ENCODE results near the gene MCOLN1. TPM values are rescaled to one million over a fixed set of nuclear protein-coding genes. Genes with fewer than 3 reads are reported as not detected.

Gene MCOLN1
- total and polyA plus RNA-seq, 2 of the 8 experiments (the other 6 are each of a cell fraction or from before 2014, with no cell fraction given): 19.1 to 40.0 TPM

DNA sequence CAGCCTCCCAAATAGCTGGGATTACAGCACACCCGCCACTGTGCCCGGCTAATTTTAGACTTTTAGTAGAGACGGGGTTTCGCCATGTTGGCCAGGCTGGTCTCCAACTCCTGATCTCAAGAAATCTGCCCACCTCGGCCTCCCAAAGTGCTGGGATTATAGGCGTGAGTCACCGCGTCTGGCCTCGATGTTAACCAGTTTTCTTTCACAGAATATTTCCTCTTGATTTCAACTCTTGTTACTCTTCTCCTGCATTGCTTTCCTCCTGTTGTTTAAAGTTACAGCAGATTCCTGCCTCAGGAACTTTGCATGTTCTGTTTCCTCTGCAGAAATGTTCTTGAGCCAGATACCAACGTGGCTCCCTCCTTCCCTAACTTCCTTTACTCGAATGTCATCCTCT lies 29.9 kb upstream of the MCOLN1 start:
- Histone ChIP-seq H3K23me2 (ENCODE audit: low read depth, low read length) (0 out of 2 replicates have a peak, but pooled peaks cover 2% of the 10 kb centered on the region), H2BK120ac (replicated peaks; ENCODE audit: low read depth, low read length) (no peak overlapping the region), H2AK5ac (ENCODE audit: low read depth, low read length) (no peak overlapping the region), H3K27me3 (replicated peaks in 1 of 4; ENCODE audit: control insufficient read depth in 3 of 4, extremely low read depth in 1 of 4, insufficient read depth in 3 of 4, low read length in 3 of 4) (peaks cover 0 to 3% (median 0%) of the 10 kb centered on the region in 4 experiments; a peak in 1 of 7 replicates), H3K4me2 (ENCODE audit: insufficient read depth in 1 of 2, low read depth in 2 of 2, low read length in 2 of 2) (no peak overlapping the region), H3K9me3 (ENCODE audit: insufficient read depth in 2 of 2, low read depth in 1 of 2, low read length in 1 of 2) (no peaks in the 10 kb centered on the region), H4K91ac (replicated peaks; ENCODE audit: insufficient read length, low read length) (no peak overlapping the region), H3K4me3 (ENCODE audit: extremely low read depth in 1 of 4, insufficient read depth in 2 of 4, low read depth in 3 of 4, low read length in 4 of 4) (no peak overlapping the region), H2BK5ac (ENCODE audit: low read depth, low read length) (no peak overlapping the region), H3K18ac (ENCODE audit: extremely low read depth, low read length) (no peak overlapping the region), H2BK12ac (ENCODE audit: low read depth, low read length) (no peak overlapping the region), H4K5ac (ENCODE audit: insufficient read length, low read depth, low read length) (no peak overlapping the region), H3K79me1 (ENCODE audit: low read depth, low read length) (no peaks in the 10 kb centered on the region), H3K4ac (replicated peaks; ENCODE audit: insufficient read length, low read depth, low read length) (no peak overlapping the region), H3K9ac (replicated peaks in 1 of 4; ENCODE audit: extremely low read depth in 1 of 4, low read depth in 3 of 4, low read length in 3 of 4) (no peak overlapping the region), H2BK20ac (ENCODE audit: low read length) (no peak overlapping the region), H3K27ac (ENCODE audit: low read depth, low read length) (no peak overlapping the region), H3K4me1 (replicated peaks in 1 of 4; ENCODE audit: control insufficient read depth in 3 of 4, insufficient read depth in 4 of 4, low read length in 3 of 4) (peaks cover 3 to 5% (median 4%) of the 10 kb centered on the region in 4 experiments; a peak in 6 of 7 replicates), H3K56ac (replicated peaks; ENCODE audit: insufficient read length, low read depth, low read length) (no peak overlapping the region), H3K36me3 (ENCODE audit: control insufficient read depth in 2 of 4, insufficient read depth in 4 of 4, low read length in 3 of 4) (no peaks in the 10 kb centered on the region), H2BK15ac (ENCODE audit: low read length) (no peak overlapping the region), H3K14ac (ENCODE audit: insufficient read length) (no peak overlapping the region), H2AFZ (ENCODE audit: low read length) (no peak overlapping the region), H3K79me2 (ENCODE audit: control insufficient read depth in 1 of 2, insufficient read depth in 2 of 2, low read length in 2 of 2) (no peaks in the 10 kb centered on the region), H3K23ac (ENCODE audit: insufficient read length) (no peak overlapping the region), H4K20me1 (replicated peaks in 1 of 2; ENCODE audit: control insufficient read depth in 1 of 2, insufficient read depth in 2 of 2, low read length in 2 of 2) (no peaks in the 10 kb centered on the region), H4K8ac (ENCODE audit: extremely low read depth, insufficient read depth, low read length) (no peak overlapping the region)
- CTCF ChIA-PET (ENCODE audit: partially characterized antibody): interaction anchor here (0.7 kb wide), 1 partner anchor 12 kb away, joined by 3 read pairs; no protein-coding TSS in a partner anchor
- FAIRE-seq (no peak), DNase-seq (ENCODE audit: low read depth in 1 of 2, low spot score in 2 of 2) (no peak)
- 84% methylated on average over 11 of the region's 11 CpGs; no CpG with 5 or more reads in 1 of the 2 experiments for WGBS, 2 experiments (ENCODE audit: extremely low coverage in 1 of 2, insufficient coverage in 1 of 2, insufficient read length in 1 of 2, insufficient replicate concordance in 2 of 2, low coverage in 1 of 2, low lambda C conversion rate in 2 of 2, missing lambda C conversion rate in 1 of 2)
- POLR2A ChIA-PET (ENCODE audit: partially characterized antibody): interaction anchor here (0.6 to 2.0 kb wide), 2 partner anchors 8 to 11 kb away, joined by 4 to 5 read pairs; no protein-coding TSS in a partner anchor
- TF ChIP-seq SP4 (IDR thresholded peaks at IDR 0.05; ENCODE audit: low read length): no peak
- TF ChIP-seq PHF8 (conservative IDR thresholded peaks at IDR 0.05; ENCODE audit: low read depth, low read length): no peak
- TF ChIP-seq RAD21 (IDR thresholded peaks at IDR 0.05 in 1 of 2, conservative IDR thresholded peaks at IDR 0.05 in 1 of 2; ENCODE audit: low read depth in 2 of 2, low read length in 2 of 2): no peak
- TF ChIP-seq NRF1 (IDR thresholded peaks at IDR 0.05; ENCODE audit: low read depth, low read length): no peak
- no peak for TF ChIP-seq TBP (IDR thresholded peaks at IDR 0.05; ENCODE audit: low read depth, low read length)
- TF ChIP-seq SUZ12 (IDR thresholded peaks at IDR 0.05; ENCODE audit: low read length): no peak
- no peak for TF ChIP-seq TCF12 (IDR thresholded peaks at IDR 0.05; ENCODE audit: low read depth, low read length)
- TF ChIP-seq EZH2 (IDR thresholded peaks at IDR 0.05; ENCODE audit: low read depth, low read length, severe bottlenecking): no peak
- TF ChIP-seq, protein P1, sequence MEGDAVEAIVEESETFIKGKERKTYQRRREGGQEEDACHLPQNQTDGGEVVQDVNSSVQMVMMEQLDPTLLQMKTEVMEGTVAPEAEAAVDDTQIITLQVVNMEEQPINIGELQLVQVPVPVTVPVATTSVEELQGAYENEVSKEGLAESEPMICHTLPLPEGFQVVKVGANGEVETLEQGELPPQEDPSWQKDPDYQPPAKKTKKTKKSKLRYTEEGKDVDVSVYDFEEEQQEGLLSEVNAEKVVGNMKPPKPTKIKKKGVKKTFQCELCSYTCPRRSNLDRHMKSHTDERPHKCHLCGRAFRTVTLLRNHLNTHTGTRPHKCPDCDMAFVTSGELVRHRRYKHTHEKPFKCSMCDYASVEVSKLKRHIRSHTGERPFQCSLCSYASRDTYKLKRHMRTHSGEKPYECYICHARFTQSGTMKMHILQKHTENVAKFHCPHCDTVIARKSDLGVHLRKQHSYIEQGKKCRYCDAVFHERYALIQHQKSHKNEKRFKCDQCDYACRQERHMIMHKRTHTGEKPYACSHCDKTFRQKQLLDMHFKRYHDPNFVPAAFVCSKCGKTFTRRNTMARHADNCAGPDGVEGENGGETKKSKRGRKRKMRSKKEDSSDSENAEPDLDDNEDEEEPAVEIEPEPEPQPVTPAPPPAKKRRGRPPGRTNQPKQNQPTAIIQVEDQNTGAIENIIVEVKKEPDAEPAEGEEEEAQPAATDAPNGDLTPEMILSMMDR (IDR thresholded peaks at IDR 0.05; ENCODE audit: control extremely low read depth in 1 of 3, insufficient read depth in 1 of 3, low read depth in 1 of 3, low read length in 3 of 3): no peak
- TF ChIP-seq CTBP2 (IDR thresholded peaks at IDR 0.05; ENCODE audit: borderline replicate concordance, insufficient read depth, insufficient read length, low read length): no peak
- no peak for TF ChIP-seq CBX8 (IDR thresholded peaks at IDR 0.05; ENCODE audit: borderline replicate concordance, low read depth, low read length)
